NK-92 (cell line): ENCODE measurements around the gene ABHD5.

Experiments used
- DNase-seq: peaks from one replicate; lab custom pipeline; 2025; ENCODE audit not compliant: unreplicated experiment; lab: John Stamatoyannopoulos, UW

Gene ABHD5

DNA sequence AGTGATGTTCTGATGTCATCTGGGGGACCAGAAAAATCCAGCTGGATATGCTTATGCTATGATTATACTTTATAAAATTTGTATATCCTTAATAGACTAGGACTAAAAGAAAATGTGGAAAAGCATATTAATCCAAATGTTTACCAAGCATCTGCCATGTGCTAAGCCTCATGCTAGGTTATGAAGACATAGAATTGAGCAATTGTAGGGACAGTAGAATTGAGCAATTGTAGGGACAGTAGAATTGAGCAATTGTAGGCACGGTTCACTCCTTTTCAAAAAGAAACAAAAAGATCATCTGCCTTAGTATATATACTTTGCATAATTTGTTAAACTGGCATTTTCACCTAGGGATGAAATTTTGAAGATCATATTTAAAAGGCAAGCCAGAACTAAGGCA, 18.3 kb downstream of the ABHD5 start:
- DNase-seq = no peak

GRCh38 chr3:43710607-43711006, 19.9 kb downstream of the ABHD5 start:
- no peak for DNase-seq

DNA sequence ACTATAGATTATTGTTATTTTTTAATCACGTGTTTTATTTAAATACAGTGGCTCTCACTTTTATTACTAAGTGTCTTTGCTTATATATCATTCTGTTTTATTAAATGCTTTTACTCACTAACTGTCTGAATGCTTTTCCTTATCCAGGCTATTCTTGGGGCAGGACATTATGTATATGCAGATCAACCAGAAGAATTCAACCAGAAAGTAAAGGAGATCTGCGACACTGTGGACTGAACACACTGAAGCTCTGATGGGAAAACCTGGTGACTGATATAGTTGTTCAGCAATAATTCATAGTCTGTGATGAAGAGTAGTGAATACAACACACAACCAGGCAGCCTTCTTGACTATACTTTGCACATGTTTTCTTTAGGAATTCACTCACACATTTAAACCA, 27.6 kb downstream of the ABHD5 start:
- no peak for DNase-seq

- no peak for DNase-seq
These were observed 32.5 kb downstream of the ABHD5 start for GRCh38 chr3:43723121-43723734.

DNA sequence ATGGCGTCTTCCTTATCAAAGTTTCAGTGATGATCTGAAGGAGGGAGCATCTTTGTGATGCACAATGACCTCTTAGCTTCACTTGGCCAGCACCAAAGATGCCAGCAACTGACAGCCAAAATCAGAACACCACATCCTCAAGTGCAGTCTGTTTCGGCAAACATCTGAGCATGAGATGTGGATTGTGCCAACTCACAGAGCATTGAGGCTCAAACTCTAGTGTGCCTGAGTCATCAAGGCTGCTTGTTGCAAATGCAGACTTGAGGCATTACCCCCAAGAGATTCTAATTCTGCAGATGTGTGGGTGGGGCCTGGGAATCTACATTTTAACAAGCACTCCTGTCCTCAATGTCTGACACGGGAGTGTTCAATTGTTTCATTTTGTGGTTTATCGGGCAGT, 35.8 kb downstream of the ABHD5 start:
- no peak for DNase-seq

- no peak for DNase-seq
These were observed 37.2 kb downstream of the ABHD5 start for GRCh38 chr3:43727930-43728329.

- no peak for DNase-seq
These were observed 37.7 kb downstream of the ABHD5 start for GRCh38 chr3:43728476-43728875.

DNA sequence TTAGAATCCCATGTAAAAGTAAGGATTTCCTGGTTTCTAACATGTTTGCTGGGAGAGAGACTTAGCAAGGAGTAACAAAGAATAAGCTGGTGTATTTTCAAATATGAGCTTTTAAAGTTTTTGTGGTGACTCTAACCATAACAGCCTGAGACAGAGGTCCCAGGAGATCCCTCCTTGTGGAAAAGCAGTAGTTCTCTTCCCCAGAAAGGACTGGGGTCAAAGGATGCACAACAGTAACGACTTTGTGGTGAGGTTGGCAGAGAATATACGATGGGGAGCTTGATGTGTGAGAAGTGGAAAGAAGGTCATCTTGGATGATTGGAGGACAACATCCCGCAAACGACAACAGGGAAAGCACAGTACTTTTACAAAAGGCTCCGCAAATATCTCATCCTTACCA, 38.2 kb downstream of the ABHD5 start:
- DNase-seq = no peak

- no peak for DNase-seq
These were observed 39.1 kb downstream of the ABHD5 start for GRCh38 chr3:43729707-43730414.

DNA sequence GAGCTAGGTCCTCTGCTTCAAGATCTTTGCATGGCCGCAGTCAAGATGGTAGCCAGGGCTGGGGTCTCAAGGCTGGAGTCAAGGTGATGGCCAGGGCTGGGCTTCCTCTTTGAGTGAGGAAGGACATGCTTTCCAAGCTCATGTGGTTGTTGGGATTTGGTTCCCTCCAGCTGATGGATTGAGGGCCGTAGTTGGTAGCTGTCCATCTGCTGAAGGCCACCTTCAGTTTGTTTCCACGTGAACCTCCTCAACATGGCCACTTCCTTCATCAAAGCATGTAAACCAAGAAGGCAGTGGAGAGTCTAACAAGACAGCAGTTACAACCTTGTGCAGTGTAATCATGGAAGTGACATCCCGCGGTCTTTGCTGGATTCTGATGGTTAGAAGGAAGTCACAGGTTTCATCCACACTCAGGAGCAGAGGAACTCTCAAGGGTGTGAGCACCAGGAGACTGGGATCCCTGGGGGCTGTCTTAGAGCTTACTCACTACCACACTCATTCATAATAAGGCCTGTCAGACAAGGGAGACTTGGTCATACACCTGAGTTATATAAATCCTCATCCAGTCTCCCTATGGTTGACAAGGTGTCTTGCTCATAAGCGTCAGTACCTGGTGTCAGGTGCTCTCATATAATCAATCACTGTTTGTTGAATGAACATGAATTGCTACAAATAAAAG, 42.1 kb downstream of the ABHD5 start:
- DNase-seq = no peak

DNA sequence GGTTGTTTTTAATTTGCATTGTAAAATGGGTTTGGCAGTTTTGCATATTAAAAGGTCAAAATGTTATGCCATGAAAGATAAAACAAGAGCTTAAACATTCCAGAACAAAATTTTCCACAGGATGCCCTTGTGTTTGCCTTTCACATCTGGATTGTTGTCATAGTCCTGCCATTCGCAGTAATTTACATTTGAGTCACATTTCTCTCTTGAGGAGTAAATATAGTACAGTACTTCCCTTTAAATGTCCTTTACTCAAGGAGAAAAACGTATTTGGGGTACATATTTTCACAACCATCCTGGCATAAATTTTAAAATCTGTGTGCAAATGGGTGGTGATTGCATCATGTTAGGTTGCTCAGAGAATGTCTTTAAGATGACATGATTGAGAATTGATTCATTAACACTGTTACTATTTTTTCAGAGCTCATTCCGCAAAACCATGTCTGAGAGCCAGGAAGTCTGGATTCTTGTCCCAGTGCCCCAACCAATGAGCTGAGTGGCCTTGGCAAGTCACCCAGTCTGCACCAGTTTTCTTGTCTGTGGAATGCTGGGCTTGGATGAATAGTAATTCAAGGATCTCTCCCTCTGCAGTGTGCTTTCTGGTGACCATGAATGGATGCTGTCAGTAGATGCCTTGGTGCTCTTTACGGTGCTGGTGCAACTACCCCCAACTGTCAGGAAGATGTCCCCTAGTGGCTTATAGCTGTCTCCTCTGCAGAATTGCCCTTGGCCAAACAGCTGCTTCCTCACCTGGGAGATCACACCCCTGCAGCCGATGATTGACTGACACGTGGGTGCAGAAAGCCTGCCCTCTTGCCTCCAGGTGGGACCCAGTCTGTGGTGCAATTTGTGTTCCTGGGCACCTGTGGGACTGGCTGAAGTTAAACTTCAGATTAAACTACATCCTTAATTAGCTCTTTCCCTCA, 43.0 kb downstream of the ABHD5 start:
- no peak for DNase-seq

- no peak for DNase-seq
These were observed 43.9 kb downstream of the ABHD5 start for GRCh38 chr3:43734685-43735084.

DNA sequence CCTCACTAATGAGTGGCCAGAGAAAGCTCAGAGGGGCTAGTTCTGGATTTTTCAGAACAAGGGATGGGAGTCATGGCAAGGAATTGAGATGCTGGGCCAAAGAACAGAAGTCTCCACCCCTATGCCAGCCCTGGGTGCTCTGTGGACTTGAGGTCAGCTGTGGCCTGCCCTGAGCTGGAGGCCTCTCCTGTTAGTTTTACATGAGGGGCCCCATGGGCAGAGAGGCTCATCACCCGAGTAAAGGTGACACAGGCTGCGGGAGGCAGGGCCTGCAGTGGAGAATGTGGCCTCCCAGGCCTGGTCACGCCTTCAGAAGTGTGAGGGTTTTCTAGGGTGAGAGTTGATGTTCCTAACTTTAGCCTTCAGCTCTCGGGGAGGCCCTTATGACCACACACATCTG, 44.9 kb downstream of the ABHD5 start:
- no peak for DNase-seq

GRCh38 chr3:43736558-43737440, 46.1 kb downstream of the ABHD5 start:
- no peak for DNase-seq

GRCh38 chr3:43738305-43738704, 47.6 kb downstream of the ABHD5 start:
- DNase-seq = no peak

DNA sequence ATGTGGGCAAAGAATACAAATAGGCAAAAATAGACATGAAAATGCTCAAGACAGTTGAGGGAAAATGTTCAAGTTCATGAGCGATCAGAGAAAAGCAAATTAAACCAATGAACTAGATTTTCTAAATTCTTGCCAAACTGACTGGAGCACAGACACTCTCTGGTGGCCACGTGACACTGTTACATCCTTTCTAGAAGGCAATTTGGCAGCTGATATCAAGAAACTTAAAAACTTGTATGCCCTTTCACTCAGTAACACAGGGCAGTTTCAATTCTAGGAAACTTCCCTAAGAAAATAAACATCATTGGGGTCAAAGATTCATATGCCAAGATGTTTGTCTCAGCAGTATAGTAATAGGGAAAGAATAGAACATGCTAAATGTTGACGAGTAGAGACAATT, 52.2 kb downstream of the ABHD5 start:
- DNase-seq = no peak

DNA sequence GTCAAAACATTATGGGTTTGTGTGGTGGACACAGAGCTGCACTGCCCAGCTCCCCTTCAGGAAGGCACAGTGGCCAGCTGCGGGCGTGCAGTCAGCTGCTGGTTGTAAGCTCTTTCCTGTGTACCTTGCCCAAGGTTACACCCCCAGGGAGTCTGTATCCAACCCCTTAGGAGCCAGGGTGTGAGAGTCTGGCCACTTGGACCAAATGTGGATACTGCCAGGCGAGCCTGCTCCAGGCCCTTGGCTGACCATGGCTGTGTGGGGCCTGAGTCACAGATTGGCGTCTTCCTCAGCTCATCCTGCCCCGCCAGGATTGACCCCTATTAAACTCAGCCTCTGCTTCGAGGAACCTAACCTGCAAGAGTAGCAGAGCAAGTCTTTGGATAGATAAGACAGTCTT, 56.9 kb downstream of the ABHD5 start:
- DNase-seq = no peak

DNA sequence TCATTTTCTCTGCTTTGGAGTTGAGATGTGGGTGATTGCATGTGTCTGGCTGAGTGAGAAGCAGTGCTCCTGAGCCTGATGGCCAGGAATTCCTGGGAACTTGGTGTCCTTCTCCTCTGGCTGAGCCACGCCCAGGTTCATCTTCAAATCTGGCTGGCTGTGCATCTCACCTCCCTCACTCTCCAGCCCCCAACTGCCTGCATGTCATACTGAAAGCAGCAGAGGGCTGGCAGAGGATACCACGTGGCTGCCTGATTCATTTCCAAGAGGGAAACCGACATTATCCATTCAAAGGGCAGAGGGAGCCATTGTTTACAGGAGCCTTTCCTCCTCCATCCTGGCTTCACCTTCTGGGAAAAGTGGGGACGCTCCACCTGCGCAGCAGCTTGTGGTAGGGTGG, 57.4 kb downstream of the ABHD5 start:
- DNase-seq = no peak

DNA sequence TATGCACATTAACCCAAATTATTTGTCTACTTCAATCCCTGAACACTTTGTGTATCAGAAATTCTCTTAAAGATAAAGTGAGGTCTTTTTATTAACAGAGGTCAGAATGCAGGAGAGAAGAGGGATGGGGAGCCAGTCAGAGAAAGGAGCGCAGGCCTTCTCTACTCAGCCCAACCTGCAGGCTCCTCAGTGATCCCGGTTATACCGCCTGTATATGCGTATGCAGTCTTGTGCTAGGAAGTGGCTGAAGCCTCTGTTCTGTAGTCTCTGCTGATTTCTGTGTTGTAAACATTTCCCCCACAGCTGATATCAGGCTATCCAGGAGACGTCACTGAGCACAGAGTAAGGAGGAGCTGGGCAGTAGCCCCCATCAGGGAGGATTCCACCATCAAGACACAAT, 57.9 kb downstream of the ABHD5 start:
- no peak for DNase-seq

- no peak for DNase-seq
These were observed 62.2 kb downstream of the ABHD5 start for GRCh38 chr3:43752905-43753304.
